ENCODE results near the gene NME7.

DNA sequence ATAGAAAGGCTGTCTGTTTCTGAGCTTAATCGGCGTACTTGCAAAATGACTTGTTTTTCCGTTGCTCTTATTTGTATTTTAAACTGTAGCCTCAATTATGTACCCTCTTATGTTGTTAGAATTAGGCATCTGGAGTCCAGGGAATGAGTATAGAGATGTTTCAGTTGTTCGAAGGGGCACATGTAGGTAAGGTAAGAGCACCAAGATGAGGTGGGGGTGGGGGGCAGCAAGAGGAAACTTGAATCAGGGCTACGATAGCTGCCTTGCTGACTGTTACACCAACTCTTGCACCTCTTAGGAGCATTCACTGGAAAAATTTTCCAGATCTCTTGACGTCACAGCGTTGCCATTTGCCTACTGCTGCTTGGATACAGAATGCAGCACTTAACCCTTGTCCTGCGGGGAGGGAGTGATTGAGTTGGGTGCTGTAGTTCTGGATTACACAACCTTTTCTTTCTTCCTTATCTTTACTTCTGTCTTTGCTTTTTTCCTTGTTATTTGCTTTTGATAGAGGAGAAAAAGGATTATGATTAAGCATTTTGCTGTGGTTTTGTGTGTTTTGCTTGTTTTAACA is 257.9 kb downstream of the NME7 start:
- TF ChIP-seq, protein P1, sequence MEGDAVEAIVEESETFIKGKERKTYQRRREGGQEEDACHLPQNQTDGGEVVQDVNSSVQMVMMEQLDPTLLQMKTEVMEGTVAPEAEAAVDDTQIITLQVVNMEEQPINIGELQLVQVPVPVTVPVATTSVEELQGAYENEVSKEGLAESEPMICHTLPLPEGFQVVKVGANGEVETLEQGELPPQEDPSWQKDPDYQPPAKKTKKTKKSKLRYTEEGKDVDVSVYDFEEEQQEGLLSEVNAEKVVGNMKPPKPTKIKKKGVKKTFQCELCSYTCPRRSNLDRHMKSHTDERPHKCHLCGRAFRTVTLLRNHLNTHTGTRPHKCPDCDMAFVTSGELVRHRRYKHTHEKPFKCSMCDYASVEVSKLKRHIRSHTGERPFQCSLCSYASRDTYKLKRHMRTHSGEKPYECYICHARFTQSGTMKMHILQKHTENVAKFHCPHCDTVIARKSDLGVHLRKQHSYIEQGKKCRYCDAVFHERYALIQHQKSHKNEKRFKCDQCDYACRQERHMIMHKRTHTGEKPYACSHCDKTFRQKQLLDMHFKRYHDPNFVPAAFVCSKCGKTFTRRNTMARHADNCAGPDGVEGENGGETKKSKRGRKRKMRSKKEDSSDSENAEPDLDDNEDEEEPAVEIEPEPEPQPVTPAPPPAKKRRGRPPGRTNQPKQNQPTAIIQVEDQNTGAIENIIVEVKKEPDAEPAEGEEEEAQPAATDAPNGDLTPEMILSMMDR (conservative IDR thresholded peaks at IDR 0.05; ENCODE audit: low read length) = no peak
- no peak for TF ChIP-seq EZH2phosphoT487 (IDR thresholded peaks at IDR 0.05; ENCODE audit: borderline replicate concordance)

Data from Loucy (cell line).